K562 (cell line): ENCODE results near the gene BNIPL. TPM values are rescaled to one million over a fixed set of nuclear protein-coding genes. Genes with fewer than 3 reads are reported as not detected.

Source experiments
- BDP1 ChIP-seq: IDR thresholded peaks from 3 replicates; pipeline ENCODE4 v1.6.1; 2011; ENCODE audit not compliant: insufficient read length, insufficient read depth
- C11orf30 ChIP-seq: fragments of 450-650 bp; IDR thresholded peaks from 2 replicates; pipeline ENCODE4 v1.6.1; 2016; ENCODE audit warnings: low read depth, mild to moderate bottlenecking
- HDAC3 ChIP-seq: fragments of 450-650 bp; IDR thresholded peaks from 2 replicates; pipeline ENCODE4 v1.6.1; 2018; ENCODE audit warnings: borderline replicate concordance, mild to moderate bottlenecking, moderate library complexity; ENCODE audit not compliant: partially characterized antibody
- KDM5B ChIP-seq: fragments of 200-600 bp; sonication (generic); IDR thresholded peaks from 2 replicates; pipeline ENCODE4 v1.6.1; 2012; ENCODE audit warnings: low read depth, mild to moderate bottlenecking, moderate library complexity, low read length, control low read depth, inconsistent platforms; ENCODE audit not compliant: insufficient replicate concordance
- MECOM ChIP-seq: fragments of 250-450 bp; sonication (Bioruptor Pico); IDR thresholded peaks from 2 replicates; pipeline ENCODE4 v1.8.0; 2022; ENCODE audit warnings: inconsistent platforms
- MEF2D ChIP-seq: conservative IDR thresholded peaks from 2 replicates; pipeline ENCODE4 v1.6.1; 2016; ENCODE audit warnings: low read depth, missing genetic modification characterization, missing compliant biosample characterization
- NFYB ChIP-seq: IDR thresholded peaks from 2 replicates; pipeline ENCODE4 v1.6.1; 2011; ENCODE audit warnings: mild to moderate bottlenecking, moderate library complexity; ENCODE audit not compliant: insufficient read length; ENCODE audit errors: extremely low read depth
- NONO ChIP-seq, 2 experiments: fragments of 200-400 bp in 1 of 2; fragments of 450-650 bp in 1 of 2; formaldehyde crosslinking in 1 of 2; IDR thresholded peaks; 2 replicates each; pipeline ENCODE4 v1.6.1; 2017; ENCODE audit warnings: low read depth in 2 of 2, mild to moderate bottlenecking in 2 of 2, moderate library complexity in 2 of 2, low read length in 1 of 2
- PHTF2 ChIP-seq: fragments of 250-450 bp; sonication (Bioruptor Pico); IDR thresholded peaks from 2 replicates; pipeline ENCODE4 v1.5.0; 2021; ENCODE audit warnings: mild to moderate bottlenecking
- POU5F1 ChIP-seq: fragments of 150-350 bp; IDR thresholded peaks from 2 replicates; pipeline ENCODE4 v1.6.1; 2014; ENCODE audit warnings: borderline replicate concordance, low read length, low read depth, mild to moderate bottlenecking; ENCODE audit not compliant: partially characterized antibody
- PTBP1 ChIP-seq: fragments of 200-400 bp; formaldehyde crosslinking; IDR thresholded peaks from 2 replicates; pipeline ENCODE4 v1.6.1; 2017; ENCODE audit warnings: low read depth, low read length
- RBFOX2 ChIP-seq: fragments of 200-400 bp; formaldehyde crosslinking; IDR thresholded peaks from 2 replicates; pipeline ENCODE4 v1.6.1; 2017; ENCODE audit warnings: low read depth, mild to moderate bottlenecking, low read length, moderate library complexity
- RFX7 ChIP-seq: fragments of 250-450 bp; sonication (Bioruptor Pico); IDR thresholded peaks from 2 replicates; pipeline ENCODE4 v1.5.1; 2021; ENCODE audit warnings: mild to moderate bottlenecking
- SMAD2 ChIP-seq: fragments of 150-350 bp; IDR thresholded peaks from 2 replicates; pipeline ENCODE4 v1.6.1; 2014; ENCODE audit warnings: low read depth, mild to moderate bottlenecking, low read length
- ZHX1 ChIP-seq: fragments of 150-350 bp; conservative IDR thresholded peaks from 2 replicates; pipeline ENCODE4 v1.6.1; 2014; ENCODE audit warnings: low read length
- ZNF134 ChIP-seq: fragments of 250-450 bp; sonication (Bioruptor Pico); conservative IDR thresholded peaks from 2 replicates; pipeline ENCODE4 v1.4.0; 2020
- ZNF140 ChIP-seq: fragments of 250-450 bp; sonication (Bioruptor Pico); IDR thresholded peaks from 2 replicates; pipeline ENCODE4 v1.8.0; 2021; ENCODE audit warnings: moderate library complexity, mild to moderate bottlenecking, inconsistent platforms
- ZNF175 ChIP-seq: fragments of 200-800 bp; sonication (Bioruptor generic); IDR thresholded peaks from 2 replicates; pipeline ENCODE4 v1.6.1; 2016; ENCODE audit warnings: low read depth, mild to moderate bottlenecking, missing genetic modification characterization, missing compliant biosample characterization
- ZNF280B ChIP-seq: fragments of 250-450 bp; sonication (Bioruptor Pico); IDR thresholded peaks from 2 replicates; pipeline ENCODE4 v1.5.1; 2021; ENCODE audit warnings: mild to moderate bottlenecking
- ZNF507 ChIP-seq: conservative IDR thresholded peaks from 2 replicates; pipeline ENCODE4 v1.6.1; 2017; ENCODE audit warnings: missing genetic modification characterization, missing compliant biosample characterization
- ZNF766 ChIP-seq: fragments of 200-800 bp; sonication (Bioruptor generic); conservative IDR thresholded peaks from 2 replicates; pipeline ENCODE4 v1.6.1; 2016; ENCODE audit warnings: missing genetic modification characterization, missing compliant biosample characterization
- polyA plus RNA-seq, 8 experiments: library from polyadenylated mRNA; depleted of rRNA in 4 of 8; stranded (reverse) in 5 of 8; unstranded in 3 of 8; fragments of >200 nt; fragmentation: Nextera tagmentation in 2 of 8; fragmentation: Illumina TruSeq in 1 of 8; extraction: Ambion mirVana in 2 of 8; extraction: Trizol in 1 of 8; gene quantifications; 2 replicates each; pipeline versions ENCODE4 v1.2.1 to v1.2.3, GENCODE V29; 2011 to 2014; ENCODE audit warnings: inconsistent platforms in 1 of 8, missing spikeins in 1 of 8
- total RNA-seq, 7 experiments: library from RNA; depleted of rRNA in 6 of 7; stranded (reverse); fragments of >200 nt in 6 of 7; fragmentation: Illumina TruSeq in 2 of 7; extraction: Trizol in 2 of 7; gene quantifications; 2 replicates each; pipeline versions ENCODE4 v1.2.1 to v1.2.3, GENCODE V29; 2011 to 2021; ENCODE audit warnings: low replicate concordance in 1 of 7

The BNIPL gene
- total and polyA plus RNA-seq, 9 of the 15 experiments (the other 6 are each of a cell fraction or from before 2014, with no cell fraction given), result 0.08 to 1.4 (median 0.68) TPM

GRCh38 chr1:151054971-151055547 lies 18.7 kb downstream of the BNIPL start (continued):
- TF ChIP-seq PHTF2, result no peak
- TF ChIP-seq ZHX1, result no peak
- TF ChIP-seq C11orf30, result no peak
- peak; percentile 37 for TF ChIP-seq KDM5B
- no peak for TF ChIP-seq ZNF140
- TF ChIP-seq ZNF507 (tag), result no peak
- TF ChIP-seq ZNF134 (CRISPR knock-in tag), result no peak
- TF ChIP-seq PTBP1, result no peak
- no peak for TF ChIP-seq BDP1
- no peak for TF ChIP-seq RBFOX2
- TF ChIP-seq MECOM (CRISPR knock-in tag), result peak; percentile 58; the same call in 1 of the 2 replicates
- no peak for TF ChIP-seq ZNF280B (CRISPR knock-in tag)
- no peak for TF ChIP-seq NONO (IDR thresholded peaks at IDR 0.05; ENCODE audit: low read depth in 2 of 2, low read length in 1 of 2)
- no peak; the same call in 1 of the 2 replicates for TF ChIP-seq ZNF175 (CRISPR knock-in tag)
- no peak for TF ChIP-seq POU5F1
- no peak for TF ChIP-seq MEF2D (tag)
- TF ChIP-seq HDAC3, result peak; percentile 46
- no peak for TF ChIP-seq ZNF766
- no peak for TF ChIP-seq RFX7 (CRISPR knock-in tag)
- TF ChIP-seq SMAD2, result no peak
- TF ChIP-seq NFYB, result no peak
